Transverse colon (tissue), 3 donors: Measurements from ENCODE around the gene LMBR1.

Experiments
- EP300 ChIP-seq: sonication (generic); formaldehyde crosslinking; IDR thresholded peaks from one replicate; pipeline ENCODE4 v1.6.1; 2017; ENCODE audit warnings: antibody characterized with exemption, low read depth
- POLR2A ChIP-seq: fragments of 450-650 bp; IDR thresholded peaks from one replicate; pipeline ENCODE4 v1.6.1; 2016; ENCODE audit warnings: antibody characterized with exemption, mild to moderate bottlenecking, moderate library complexity
- TF ChIP-seq, protein P1 (sequence below), 5 experiments: fragments of 200-600 bp in 3 of 5; fragments of 450-650 bp in 2 of 5; sonication (generic) in 3 of 5; IDR thresholded peaks; 1 replicate in 2 of 5; 2 replicates in 3 of 5; pipeline ENCODE4 v1.5.1; 2016 to 2017; ENCODE audit warnings: antibody characterized with exemption in 5 of 5, inconsistent platforms in 3 of 5, mild to moderate bottlenecking in 2 of 5, moderate library complexity in 1 of 5

DNA sequence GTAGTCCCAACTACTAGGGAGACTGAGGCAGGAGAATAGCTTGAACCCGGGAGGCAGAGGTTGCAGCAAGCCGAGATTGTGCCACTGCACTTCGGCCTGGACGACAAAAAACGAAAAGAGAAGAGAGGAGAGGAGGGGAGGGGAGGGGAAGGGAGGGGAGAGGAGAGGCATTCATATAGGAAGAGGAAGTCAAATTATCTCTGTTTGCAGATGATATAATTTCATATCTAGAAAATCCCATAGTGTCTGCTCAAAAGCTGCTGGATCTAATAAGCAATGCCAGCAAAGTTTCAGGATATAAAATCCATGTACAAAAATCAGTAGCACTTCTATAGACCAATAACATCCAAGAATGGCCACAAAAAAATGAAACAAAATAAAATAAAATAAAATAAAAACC lies 120.3 kb downstream of the LMBR1 start:
- TF ChIP-seq, protein P1, sequence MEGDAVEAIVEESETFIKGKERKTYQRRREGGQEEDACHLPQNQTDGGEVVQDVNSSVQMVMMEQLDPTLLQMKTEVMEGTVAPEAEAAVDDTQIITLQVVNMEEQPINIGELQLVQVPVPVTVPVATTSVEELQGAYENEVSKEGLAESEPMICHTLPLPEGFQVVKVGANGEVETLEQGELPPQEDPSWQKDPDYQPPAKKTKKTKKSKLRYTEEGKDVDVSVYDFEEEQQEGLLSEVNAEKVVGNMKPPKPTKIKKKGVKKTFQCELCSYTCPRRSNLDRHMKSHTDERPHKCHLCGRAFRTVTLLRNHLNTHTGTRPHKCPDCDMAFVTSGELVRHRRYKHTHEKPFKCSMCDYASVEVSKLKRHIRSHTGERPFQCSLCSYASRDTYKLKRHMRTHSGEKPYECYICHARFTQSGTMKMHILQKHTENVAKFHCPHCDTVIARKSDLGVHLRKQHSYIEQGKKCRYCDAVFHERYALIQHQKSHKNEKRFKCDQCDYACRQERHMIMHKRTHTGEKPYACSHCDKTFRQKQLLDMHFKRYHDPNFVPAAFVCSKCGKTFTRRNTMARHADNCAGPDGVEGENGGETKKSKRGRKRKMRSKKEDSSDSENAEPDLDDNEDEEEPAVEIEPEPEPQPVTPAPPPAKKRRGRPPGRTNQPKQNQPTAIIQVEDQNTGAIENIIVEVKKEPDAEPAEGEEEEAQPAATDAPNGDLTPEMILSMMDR (IDR thresholded peaks at IDR 0.05) = no peak
- no peak for TF ChIP-seq POLR2A
- no peak for TF ChIP-seq EP300
